HG03457 (cell line): Measurements from ENCODE around the gene KLK4.
"Not testable (repeated sequence)": the region's sequence is repeated elsewhere in the genome, so short reads cannot be mapped to it uniquely, and the experiment has no call there.

Experiments
- ATAC-seq: cut with Tn5 transposase; IDR thresholded peaks from one replicate; pipeline ENCODE4 v1.9.1; 2021; ENCODE audit warnings: moderate number of reproducible peaks; ENCODE audit not compliant: unreplicated experiment

Gene KLK4

DNA sequence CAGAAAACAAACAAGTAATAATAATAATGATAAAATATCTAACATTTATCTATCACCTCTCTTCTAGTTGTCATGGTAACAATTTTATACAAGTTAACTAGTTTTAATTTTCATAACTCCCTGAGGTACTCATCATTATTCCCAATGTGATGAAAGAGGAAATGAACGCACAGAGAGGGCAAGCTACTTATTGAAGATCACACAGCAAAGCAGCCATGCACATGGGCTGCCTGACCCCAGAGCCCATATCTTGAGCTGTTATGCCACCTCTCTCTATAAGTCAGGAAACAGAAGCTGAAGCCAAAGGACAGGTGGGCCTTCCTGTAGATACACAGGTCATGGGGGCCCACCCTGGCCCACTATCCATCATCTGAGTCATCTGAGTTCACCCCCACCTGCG lies 4.9 kb upstream of the KLK4 start:
- no peak for ATAC-seq

DNA sequence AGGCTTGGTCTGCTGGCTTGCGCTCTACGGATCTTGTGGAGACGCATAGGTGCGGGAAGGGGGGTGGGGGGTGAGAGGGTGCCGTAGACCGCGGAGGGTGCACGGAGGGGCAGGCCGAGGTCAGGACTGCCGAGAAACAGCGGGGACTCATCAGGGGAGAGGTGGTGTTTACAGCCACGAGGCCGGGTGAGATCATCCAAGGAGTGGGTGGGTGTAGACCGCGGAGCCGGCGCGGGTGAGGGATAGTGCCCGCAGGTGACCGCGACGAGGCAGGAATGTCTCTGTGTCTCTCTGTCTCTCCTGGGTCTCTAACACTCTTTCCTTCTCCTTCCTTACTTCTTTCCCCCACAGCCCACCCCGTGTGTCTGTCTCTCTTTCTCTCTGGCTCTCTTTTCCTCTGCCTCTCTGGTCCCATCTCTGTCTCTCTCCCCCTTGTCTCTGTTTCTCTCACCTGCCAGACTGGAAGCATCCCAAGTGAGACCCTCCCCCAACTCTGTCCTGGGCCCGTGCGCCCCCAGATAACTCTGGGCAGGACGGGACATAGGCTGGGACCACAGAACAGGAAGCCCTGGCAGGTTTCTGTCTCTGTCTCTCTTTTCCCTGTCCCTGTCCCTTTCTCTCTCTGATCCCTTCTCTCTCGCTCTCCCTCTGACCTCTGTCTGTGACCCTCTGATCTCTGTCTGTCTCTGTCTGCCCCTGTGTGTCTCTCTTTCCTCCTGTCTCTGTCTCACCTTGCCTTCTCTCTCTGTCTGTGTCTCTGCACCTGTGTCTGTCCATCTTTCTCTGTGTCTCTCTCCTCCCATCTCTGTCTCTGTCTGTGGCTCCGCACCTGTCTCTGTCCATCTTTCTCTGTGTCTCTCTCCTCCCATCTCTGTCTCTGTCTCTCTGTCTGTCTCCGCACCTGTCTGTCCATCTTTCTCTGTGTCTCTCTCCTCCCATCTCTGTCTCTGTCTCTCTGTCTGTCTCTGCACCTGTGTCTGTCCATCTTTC lies 1.8 kb upstream of the KLK4 start:
- ATAC-seq = no peak

DNA sequence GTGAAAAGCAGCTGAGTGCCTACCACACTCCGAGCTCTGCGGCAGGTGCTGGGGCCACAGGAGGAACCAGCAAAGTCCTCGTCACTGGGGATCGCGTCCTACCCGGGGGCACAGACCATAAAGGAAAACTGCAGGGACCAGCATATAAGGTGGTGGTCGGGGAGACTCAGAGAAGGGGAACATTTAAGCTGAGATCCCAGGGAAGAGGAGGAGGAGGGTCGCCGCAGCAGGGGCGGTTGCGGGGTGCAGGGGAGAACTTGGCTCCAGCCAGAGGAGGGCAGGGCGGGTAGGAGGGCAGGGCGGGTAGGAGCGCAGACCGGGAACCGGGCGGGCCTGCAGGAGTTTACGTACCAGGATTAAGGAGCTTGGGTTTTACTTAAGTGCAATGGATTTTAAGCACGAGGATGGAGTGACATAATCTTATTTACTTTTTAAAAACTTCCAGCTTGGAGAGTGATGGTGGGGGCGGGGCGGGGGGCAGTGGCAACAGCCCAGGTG lies 956 bp upstream of the KLK4 start:
- no peak for ATAC-seq

DNA sequence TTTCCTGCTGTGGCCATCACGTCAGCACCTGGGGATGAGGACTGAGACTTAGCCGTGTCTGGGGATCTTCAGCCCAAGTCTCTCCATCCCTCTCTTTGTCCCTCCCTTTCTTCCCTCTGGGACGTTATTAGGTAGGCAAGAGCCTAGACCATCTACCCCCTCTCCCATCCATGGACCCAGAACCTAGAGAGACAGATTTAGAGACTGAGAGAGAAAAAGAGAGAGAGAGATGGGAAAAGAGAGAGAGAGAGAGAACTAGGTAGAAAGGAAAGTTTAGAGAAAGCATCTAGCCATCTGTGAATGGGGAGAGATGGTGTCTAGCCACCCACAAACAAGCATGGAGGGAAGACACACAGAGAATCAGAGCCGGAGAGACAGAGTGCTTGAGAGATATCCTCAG lies 473 bp downstream of the KLK4 start:
- no peak for ATAC-seq

DNA sequence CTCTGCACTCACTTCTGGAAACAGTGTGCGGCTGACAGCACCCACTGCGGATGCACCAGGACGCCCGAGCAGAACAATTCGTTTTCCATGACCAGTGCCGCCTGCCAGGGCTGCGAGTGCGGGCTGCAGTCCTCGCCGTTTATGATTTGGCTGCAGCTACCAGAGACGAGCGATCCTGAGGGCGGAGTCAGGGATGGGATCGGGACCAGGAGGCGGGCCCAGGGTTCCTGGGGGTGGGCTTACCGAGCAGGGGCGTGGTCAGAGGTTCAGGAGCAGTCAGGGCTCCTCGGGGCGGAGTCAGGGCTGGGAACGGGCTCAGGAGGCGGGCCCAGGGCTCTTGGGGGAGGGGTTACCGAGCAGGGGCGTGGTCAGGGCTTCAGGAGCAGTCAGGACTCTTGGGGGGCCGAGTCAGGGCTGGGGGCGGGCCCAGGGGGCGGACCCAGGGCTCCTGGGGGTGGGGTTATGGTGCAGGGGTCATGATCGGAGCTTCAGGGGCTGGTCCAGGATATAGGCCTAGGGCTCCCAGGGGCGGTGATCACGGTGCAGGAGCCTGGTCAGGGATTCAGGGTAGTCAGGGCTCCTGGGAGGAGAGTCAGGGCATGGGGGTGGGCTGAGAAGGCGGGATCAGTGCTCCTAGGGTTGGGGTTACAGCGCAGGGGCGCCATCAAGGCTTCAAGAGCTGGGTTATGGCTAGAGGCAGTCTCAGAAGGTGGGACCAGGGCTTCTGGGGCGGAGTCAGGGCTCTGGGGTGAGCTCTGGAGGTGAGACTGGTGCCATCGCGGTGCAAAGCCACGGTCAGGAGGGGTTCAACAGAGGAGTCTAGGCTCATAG lies 1.7 kb downstream of the KLK4 start:
- ATAC-seq = no peak

DNA sequence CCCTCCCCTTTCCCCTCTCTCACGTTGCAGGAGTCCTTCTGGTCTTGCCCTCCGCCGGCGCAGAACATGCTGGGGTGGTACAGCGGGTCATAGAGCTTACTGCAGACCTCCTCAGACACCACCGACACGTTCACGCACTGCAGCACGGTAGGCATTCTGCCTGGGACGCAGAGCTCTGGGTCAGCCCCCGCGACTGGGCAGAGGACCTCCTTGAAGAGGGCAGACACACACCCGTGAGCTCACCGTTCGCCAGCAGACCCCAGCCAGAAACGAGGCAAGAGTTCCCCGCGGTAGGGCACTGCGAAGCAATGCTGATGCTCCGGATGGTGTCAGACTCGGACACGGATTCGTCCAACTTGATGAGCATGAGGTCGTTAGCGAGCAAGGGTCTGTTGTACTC lies 2.9 kb downstream of the KLK4 start:
- no peak for ATAC-seq

DNA sequence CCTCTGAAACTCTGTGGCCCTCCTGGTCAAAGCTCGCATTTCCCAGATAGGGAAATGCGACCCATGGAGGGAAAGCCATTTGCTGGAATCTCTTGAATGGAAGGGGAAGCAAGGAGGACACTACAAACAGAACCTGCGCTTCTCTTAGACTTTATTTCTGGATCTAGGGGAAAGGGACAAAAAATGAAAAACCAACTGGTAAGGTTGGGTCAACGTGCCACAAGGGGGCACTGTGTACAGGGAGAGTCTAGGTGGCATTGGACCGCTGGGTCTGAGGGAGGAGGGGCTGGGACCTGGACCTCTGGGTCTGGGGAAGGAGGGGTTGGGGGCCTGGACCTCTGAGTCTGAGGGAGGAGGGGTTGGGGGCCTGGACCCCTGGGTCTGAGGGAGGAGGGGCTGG lies 5.0 kb downstream of the KLK4 start:
- ATAC-seq = no peak

DNA sequence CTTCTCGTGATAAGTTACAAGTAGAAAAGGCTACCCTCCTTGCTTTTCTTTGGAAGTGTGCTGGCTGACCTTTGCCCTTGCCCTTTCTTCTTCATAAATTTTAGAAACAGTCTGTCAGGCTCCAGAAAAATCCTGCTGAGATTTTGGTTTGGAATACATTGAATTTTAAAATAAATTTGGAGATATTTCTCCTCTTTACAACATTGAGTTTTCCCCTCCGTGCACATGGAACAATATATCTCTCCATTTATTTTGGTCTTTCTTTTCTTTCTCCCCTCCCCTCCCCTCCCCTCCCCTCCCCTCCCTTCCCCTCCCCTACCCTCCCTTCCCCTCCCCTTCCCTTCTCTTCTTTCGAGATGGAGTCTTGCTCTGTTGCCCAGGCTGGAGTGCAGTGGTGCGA lies 8.6 kb downstream of the KLK4 start:
- no peak for ATAC-seq

DNA sequence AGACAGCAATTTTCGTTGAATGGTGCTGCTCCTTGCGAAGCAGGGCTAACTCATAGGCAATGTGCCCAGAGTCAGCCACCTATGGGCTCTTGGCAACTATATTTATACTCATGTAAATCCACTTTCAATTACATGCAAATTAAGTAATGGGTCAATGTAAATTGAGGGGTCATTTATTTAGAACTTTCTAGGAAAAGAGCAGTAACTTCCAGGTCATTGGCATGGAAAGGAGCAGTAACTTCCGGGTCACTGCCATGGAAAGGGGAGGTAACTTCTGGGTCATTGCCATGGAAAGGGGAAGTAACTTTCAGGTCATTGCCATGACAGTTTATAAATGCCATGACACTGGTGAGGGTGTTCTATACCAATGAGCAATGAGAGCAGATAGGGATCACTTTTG lies 11.6 kb downstream of the KLK4 start:
- no peak for ATAC-seq

DNA sequence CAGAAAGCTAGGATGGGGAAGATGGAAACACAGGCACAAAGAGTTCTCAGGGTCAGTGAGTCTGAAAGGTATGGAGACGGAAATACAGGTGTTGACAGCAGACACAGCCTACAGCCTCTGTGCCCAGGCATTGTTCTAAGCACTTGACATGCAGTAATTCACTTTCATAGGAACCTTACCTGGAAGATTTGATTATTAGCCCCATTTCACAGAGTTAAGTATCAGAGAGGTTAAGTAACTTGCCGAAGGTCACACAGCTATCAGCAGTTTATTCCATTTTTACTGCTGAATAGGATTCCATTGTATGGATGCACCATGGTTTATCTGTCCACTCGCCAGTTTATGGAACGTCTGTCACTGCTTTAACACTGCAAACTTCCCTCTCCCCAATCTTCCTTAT lies 13.2 kb downstream of the KLK4 start:
- no peak for ATAC-seq

DNA sequence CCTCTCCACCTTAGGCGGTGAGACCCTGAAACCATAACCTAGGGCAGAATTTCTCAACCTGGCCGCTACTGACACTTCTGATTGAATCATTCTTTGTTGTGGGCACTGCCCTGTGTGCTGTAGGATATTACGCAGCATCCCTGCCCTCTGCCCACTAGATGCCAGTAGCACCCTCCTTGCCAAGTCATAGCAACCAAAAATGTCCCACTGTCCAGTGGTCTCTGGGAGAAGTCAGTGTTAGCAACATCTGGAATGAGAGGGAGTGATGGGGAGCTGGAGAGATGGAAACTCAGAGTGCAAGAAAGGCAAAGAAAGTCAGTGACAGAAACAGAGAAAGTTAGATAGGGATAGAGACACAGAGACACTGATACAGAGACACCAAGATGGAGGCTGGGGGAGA lies 13.6 kb downstream of the KLK4 start:
- peak; percentile 26 for ATAC-seq

DNA sequence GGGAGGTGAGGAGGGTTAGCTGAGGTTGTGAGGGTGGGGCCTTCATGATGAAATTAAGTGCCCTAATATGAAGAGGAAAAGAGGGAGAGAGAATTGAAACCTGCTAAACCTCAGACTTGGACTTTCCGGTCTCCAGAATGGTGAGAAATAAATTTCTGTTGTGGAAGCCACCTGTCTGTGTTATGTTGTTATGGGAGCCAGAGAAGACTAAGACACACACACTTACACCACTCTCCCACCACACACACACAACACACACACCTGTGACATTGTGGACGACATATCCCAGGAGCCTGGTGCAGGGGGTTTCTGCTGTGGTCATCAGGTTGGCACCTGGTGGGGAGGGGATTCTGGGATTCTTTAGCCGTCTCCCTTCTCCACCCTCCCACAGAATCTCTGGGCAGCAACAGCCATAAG lies 14.0 kb downstream of the KLK4 start:
- peak; percentile 24 for ATAC-seq

DNA sequence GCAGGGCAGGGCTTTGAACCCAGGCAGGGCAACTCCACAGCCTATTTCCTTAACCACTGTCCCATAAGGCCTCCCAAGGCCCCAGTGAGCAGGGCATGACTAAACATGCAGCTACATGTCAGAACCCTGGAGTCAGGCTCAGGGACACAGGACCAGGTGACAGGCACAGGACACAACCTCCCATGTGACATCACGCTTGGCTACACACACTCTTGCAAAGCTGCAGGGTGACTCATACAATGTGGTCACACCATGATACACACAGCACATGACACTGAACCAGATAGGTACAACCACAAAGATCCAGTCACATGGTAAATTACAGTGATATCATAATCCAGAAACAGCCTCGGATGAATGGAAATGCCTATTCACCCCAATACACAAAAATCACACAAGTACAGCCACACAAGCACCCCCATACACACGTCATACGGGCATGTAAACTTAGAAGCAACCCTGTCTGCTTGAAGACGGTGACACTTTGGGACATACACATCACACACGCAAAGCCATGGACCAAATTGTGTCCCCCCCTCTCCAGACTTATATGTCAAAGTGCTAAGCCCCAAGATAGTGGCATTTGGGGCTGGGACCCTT lies 14.5 kb downstream of the KLK4 start:
- ATAC-seq = peak; percentile 63

DNA sequence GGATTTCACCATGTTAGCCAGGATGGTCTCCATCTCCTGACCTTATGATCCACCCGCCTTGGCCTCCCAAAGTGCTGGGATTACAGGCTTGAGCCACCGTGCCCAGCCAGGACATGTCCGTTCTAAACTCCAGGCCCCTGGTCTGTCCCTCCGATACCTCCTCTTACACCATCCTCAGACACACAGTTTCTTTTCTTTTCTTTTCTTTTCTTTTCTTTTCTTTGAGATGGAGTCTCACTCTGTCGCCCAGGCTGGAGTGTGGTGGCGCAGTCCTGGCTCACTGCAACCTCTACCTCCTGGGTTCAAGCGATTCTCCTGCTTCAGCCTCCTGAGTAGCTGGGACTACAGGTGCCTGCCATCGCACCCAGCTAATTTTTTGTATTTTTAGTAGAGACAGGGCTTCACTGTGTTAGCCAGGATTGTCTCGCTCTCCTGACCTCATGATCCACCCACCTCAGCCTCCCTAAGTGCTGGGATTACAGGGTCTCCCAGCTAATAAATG lies 15.1 kb downstream of the KLK4 start:
- ATAC-seq = not testable (repeated sequence)

DNA sequence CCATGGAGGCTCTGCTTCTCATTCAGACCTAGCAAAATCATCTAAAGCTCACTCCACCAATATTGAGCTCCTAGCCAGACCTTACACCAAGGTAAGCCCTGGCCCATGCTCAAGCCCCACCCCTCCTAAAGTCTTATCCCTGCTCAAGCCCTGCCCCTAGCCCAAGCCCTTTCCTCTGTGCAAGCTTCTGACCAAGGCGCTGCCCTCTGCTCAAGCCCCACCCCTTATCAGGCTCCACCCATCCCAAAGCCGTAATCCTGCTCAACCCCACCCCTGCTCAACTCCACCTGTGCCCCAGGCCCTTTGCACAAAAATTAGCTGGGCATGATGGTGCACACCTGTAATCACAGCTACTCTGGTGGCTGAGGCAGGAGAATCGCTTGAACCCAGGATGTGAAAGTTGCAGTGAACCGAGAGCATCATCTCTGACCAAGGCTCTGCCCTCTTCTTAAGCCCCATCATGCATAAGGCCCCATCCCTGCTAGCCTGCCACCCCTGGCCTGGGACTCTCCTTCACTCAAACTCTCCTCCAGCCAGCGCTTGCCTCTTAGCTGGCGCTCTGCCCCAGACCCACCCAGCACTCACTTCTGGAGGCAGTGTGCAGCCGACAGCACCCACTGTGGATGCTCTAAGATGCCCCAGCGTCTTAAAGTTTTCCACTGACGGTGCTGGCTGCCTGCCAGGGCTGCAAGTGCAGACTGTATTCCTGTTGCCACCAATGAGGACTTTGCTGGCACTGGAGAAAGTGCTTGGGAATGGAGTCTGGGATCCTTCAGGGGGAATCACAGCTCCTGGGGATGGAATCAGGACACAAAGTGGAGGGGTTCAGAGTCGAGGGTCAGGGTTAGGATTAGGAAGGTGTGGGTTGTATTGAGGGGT lies 16.5 kb downstream of the KLK4 start:
- ATAC-seq = no peak

DNA sequence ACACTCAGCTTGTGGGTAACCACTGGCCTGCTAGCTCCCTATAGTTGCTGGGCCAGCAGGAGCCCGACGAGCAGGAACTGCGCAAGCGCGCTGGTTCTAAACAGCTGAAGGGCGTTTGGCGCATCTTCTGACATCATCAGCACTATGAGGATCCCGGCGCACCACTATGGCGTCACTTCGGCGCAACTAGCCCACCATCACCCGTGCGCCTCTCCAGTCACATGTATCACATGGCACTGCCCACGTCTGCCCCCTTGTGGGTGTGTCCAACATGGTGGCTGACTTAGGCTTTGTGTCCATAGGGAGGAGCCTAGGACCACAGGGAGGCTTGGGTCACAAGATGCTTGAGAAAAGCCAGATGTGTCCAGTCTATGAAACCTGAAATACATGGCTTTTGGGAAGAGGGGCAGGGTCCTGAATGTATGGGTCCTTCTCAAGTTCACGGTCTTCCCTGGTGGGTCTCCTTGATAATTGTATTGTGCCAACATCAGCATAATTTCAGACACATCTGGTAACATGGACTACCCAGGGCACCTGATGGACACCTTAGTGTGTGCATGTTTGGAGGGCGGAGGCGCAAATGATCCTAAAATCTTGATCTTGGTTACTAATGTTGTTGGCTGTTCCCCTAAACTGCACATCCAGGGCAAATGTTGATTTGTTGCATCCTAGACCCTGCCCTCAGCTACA lies 18.0 kb downstream of the KLK4 start:
- ATAC-seq = no peak

DNA sequence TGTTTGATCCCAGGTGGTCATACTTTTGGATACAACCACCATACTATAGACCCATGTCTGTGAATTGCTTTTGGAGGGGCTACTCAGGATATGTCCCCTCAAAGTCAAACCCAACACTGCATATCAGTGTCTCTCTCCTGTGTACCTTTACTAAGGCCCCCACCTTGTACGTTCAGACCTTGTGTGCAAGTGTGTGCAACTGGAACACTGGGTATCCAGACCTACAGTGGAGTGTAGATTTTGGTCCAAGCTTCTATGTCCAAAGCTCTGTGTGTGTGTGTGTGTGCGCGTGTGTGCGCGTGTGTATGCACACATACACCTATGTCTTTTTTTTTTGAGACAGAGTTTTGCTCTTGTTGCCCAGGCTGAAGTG lies 20.0 kb downstream of the KLK4 start:
- no peak for ATAC-seq

DNA sequence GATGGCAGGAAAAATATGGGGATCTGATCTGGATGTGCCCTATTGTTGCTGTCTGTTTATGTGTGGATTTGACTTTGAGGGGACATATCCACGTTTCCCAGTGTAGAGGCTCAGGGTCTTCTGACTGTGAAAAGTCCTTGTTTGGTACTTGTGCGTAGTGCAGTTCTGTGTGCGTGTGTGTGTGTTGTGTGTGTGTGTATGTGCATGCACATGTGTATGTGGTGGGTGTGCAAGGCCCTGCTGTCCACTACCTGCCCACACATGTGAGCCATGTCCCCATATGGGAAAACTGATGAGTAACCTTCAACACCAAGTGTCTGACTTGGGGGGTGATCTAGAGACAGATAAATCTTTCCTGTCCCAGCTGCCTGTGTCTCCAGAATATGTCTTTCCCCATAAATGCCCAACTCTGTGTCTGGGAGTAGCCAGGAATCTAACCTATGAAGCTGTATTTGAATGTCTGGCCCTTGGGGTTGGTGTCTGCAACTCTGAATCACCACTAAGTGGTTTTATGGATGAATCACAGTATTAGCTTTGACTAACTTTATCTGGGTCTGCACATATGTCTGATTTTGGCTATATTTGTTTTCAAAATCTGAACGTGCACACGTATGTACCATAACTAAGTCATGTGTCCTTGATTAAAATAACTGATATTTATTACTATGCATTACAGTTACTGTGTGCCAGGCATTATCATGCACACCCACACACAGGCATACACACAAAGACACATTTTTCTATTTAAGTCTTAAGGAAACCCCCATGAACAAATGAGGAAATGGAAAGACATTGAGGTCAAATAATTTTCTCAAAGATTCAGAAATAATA lies 20.6 kb downstream of the KLK4 start:
- no peak for ATAC-seq

DNA sequence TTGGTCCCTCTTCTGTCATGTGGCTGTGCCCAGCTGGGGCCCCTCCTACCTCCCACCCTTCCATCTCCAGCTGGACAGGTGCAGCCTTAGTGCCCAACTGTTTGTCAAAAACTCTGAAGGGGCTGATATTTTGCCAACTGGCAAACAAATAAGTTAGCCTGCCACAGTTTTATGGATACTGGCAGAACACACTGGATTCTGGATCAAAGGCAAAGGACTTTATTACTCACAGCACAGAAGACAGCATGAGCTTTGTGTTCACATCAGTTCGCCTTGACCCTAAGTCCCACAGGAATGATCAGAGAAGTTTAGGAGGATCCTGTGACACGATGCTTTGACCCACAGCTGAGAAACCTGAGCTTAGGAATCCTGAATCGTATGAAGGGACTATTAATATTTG lies 21.6 kb downstream of the KLK4 start:
- ATAC-seq = no peak
